K562 (cell line): ENCODE data around the gene ZNF441. TPM values are rescaled to one million over a fixed set of nuclear protein-coding genes. Genes with fewer than 3 reads are reported as not detected.

Experiments used
- ADNP ChIP-seq: fragments of 200-800 bp; sonication (Bioruptor generic); IDR thresholded peaks from 2 replicates; pipeline ENCODE4 v1.6.1; 2016; ENCODE audit warnings: missing genetic modification characterization, missing compliant biosample characterization
- ASH1L ChIP-seq: fragments of 450-650 bp; IDR thresholded peaks from 2 replicates; pipeline ENCODE4 v1.6.1; 2018; ENCODE audit warnings: borderline replicate concordance, mild to moderate bottlenecking, low read depth; ENCODE audit not compliant: partially characterized antibody
- CCAR2 ChIP-seq: fragments of 200-400 bp; formaldehyde crosslinking; IDR thresholded peaks from 2 replicates; pipeline ENCODE4 v1.6.1; 2017; ENCODE audit warnings: mild to moderate bottlenecking, low read depth, low read length
- DACH1 ChIP-seq: fragments of 450-650 bp; IDR thresholded peaks from 2 replicates; pipeline ENCODE4 v1.6.1; 2018; ENCODE audit not compliant: partially characterized antibody
- ETV6 ChIP-seq, 3 experiments: fragments of 150-350 bp in 1 of 3; sonication (generic) in 1 of 3; formaldehyde crosslinking in 1 of 3; IDR thresholded peaks; 2 replicates each; pipeline versions ENCODE4 v1.6.1 to v1.8.0; 2014 to 2022; ENCODE audit warnings: borderline replicate concordance in 2 of 3, low read depth in 2 of 3, antibody characterized with exemption in 1 of 3, low read length in 1 of 3, mild to moderate bottlenecking in 1 of 3, missing genetic modification reagents in 1 of 3
- JUND ChIP-seq, 2 experiments: IDR thresholded peaks; 2 replicates in 1 of 2; 3 replicates in 1 of 2; pipeline ENCODE4 v1.6.1; 2011; ENCODE audit warnings: borderline replicate concordance in 2 of 2, low read depth in 2 of 2, low read length in 2 of 2, improper control_type of control experiment in 1 of 2, missing biosample characterization in 1 of 2, missing genetic modification characterization in 1 of 2, missing genetic modification reagents in 1 of 2
- NFRKB ChIP-seq: fragments of 450-650 bp; IDR thresholded peaks from 2 replicates; pipeline ENCODE4 v1.6.1; 2016; ENCODE audit warnings: low read depth
- PTRF ChIP-seq: fragments of 450-650 bp; IDR thresholded peaks from 2 replicates; pipeline ENCODE4 v1.6.1; 2016; ENCODE audit warnings: mild to moderate bottlenecking, missing genetic modification characterization, missing compliant biosample characterization
- SAFB ChIP-seq: fragments of 200-400 bp; formaldehyde crosslinking; IDR thresholded peaks from 2 replicates; pipeline ENCODE4 v1.6.1; 2017; ENCODE audit warnings: low read depth, low read length, borderline replicate concordance
- SRF ChIP-seq, 2 experiments: fragments of 250-450, 450-650 bp in 1 of 2; sonication (Bioruptor Pico) in 1 of 2; sonication (generic) in 1 of 2; formaldehyde crosslinking; IDR thresholded peaks; 2 replicates each; pipeline versions ENCODE4 v1.5.0 to v1.5.1; 2020 to 2022; ENCODE audit warnings: mild to moderate bottlenecking in 1 of 2, missing genetic modification reagents in 1 of 2
- ZBTB1 ChIP-seq: sonication (generic); formaldehyde crosslinking; IDR thresholded peaks from 2 replicates; pipeline ENCODE4 v1.8.1; 2023; ENCODE audit warnings: missing genetic modification reagents, low read depth, mild to moderate bottlenecking, borderline replicate concordance
- ZNF134 ChIP-seq: fragments of 250-450 bp; sonication (Bioruptor Pico); conservative IDR thresholded peaks from 2 replicates; pipeline ENCODE4 v1.4.0; 2020
- ZNF384 ChIP-seq: IDR thresholded peaks from 2 replicates; pipeline ENCODE4 v1.6.1; 2012; ENCODE audit warnings: low read depth, low read length, improper control_type of control experiment
- ZNF766 ChIP-seq: fragments of 200-800 bp; sonication (Bioruptor generic); conservative IDR thresholded peaks from 2 replicates; pipeline ENCODE4 v1.6.1; 2016; ENCODE audit warnings: missing genetic modification characterization, missing compliant biosample characterization
- polyA plus RNA-seq, 8 experiments: library from polyadenylated mRNA; depleted of rRNA in 4 of 8; stranded (reverse) in 5 of 8; unstranded in 3 of 8; fragments of >200 nt; fragmentation: Nextera tagmentation in 2 of 8; fragmentation: Illumina TruSeq in 1 of 8; extraction: Ambion mirVana in 2 of 8; extraction: Trizol in 1 of 8; gene quantifications; 2 replicates each; pipeline versions ENCODE4 v1.2.1 to v1.2.3, GENCODE V29; 2011 to 2014; ENCODE audit warnings: inconsistent platforms in 1 of 8, missing spikeins in 1 of 8
- total RNA-seq, 7 experiments: library from RNA; depleted of rRNA in 6 of 7; stranded (reverse); fragments of >200 nt in 6 of 7; fragmentation: Illumina TruSeq in 2 of 7; extraction: Trizol in 2 of 7; gene quantifications; 2 replicates each; pipeline versions ENCODE4 v1.2.1 to v1.2.3, GENCODE V29; 2011 to 2021; ENCODE audit warnings: low replicate concordance in 1 of 7
- TF ChIP-seq, protein P1 (sequence below): fragments of 450-650 bp; formaldehyde crosslinking; IDR thresholded peaks from 2 replicates; pipeline ENCODE4 v1.4.0; 2022; ENCODE audit warnings: missing genetic modification characterization
- TF ChIP-seq, protein P2 (sequence below): fragments of 250-450 bp; sonication (Bioruptor Pico); IDR thresholded peaks from 2 replicates; pipeline ENCODE4 v1.8.0; 2022; ENCODE audit warnings: inconsistent platforms
- TF ChIP-seq, protein P3 (sequence below): IDR thresholded peaks from 3 replicates; pipeline ENCODE4 v1.6.1; 2011; ENCODE audit warnings: borderline replicate concordance, mild to moderate bottlenecking, moderate library complexity; ENCODE audit not compliant: insufficient read length; ENCODE audit errors: extremely low read depth
- TF ChIP-seq, protein P4 (sequence below): fragments of 250-450 bp; sonication (Bioruptor Pico); IDR thresholded peaks from 2 replicates; pipeline ENCODE4 v1.6.1; 2021; ENCODE audit warnings: mild to moderate bottlenecking
- TF ChIP-seq, protein P5 (sequence below), 2 experiments: fragments of 450-650 bp; conservative IDR thresholded peaks; 2 replicates each; pipeline ENCODE4 v1.6.1; 2017; ENCODE audit warnings: mild to moderate bottlenecking in 2 of 2, moderate library complexity in 2 of 2

ZNF441 gene
- total and polyA plus RNA-seq, 9 of the 15 experiments (the other 6 are each of a cell fraction or from before 2014, with no cell fraction given): 1.9 to 14.0 (median 7.8) TPM

DNA sequence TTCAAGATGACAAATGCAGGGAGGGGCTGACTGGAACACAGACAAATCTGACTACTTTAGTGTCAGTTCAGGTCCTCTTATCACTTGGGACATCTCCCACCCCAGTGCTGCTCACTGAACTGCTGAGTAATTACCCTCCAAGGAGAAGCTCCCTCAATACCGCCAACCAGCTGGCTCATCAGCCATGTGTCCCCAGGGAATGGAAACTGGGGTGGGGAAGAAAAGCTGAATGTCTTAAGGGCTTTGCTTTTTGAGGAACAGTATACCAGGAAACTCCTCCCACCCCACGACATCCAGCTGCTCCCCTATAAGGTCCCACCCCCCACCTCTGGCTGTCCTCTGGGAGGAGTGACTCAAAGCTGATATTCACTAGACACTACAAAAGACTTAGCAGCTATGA lies 30.1 kb upstream of the ZNF441 start (continued):
- TF ChIP-seq ZBTB1 (no peak), CCAR2 (no peak), SRF (CRISPR knock-in tag; IDR thresholded peaks at IDR 0.05) (0 out of 4 replicates have a peak, but pooled peaks of 1 of the 2 experiments have one; percentile 24), PTRF (no peak), JUND (IDR thresholded peaks at IDR 0.05; ENCODE audit: borderline replicate concordance, low read depth, low read length) (peak; percentile 62; the same call in 1 of the 2 replicates), JUND (tag; IDR thresholded peaks at IDR 0.05; ENCODE audit: borderline replicate concordance, low read depth, low read length) (peak; percentile 46; the same call in 1 of the 3 replicates), NFRKB (no peak), ETV6 (IDR thresholded peaks at IDR 0.05; ENCODE audit: borderline replicate concordance in 1 of 2, low read depth in 2 of 2, low read length in 1 of 2) (no peak), ETV6 (CRISPR knock-in tag; IDR thresholded peaks at IDR 0.05; ENCODE audit: borderline replicate concordance) (no peak), DACH1 (peak; percentile 71), ZNF384 (no peak), SAFB (no peak), ASH1L (no peak), ZNF766 (CRISPR knock-in tag) (no peak), ZNF134 (CRISPR knock-in tag) (no peak), ADNP (tag) (no peak)
- TF ChIP-seq, protein P1, sequence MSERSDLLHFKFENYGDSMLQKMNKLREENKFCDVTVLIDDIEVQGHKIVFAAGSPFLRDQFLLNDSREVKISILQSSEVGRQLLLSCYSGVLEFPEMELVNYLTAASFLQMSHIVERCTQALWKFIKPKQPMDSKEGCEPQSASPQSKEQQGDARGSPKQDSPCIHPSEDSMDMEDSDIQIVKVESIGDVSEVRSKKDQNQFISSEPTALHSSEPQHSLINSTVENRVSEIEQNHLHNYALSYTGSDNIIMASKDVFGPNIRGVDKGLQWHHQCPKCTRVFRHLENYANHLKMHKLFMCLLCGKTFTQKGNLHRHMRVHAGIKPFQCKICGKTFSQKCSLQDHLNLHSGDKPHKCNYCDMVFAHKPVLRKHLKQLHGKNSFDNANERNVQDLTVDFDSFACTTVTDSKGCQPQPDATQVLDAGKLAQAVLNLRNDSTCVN (CRISPR knock-in tag): no peak
- TF ChIP-seq, protein P2, sequence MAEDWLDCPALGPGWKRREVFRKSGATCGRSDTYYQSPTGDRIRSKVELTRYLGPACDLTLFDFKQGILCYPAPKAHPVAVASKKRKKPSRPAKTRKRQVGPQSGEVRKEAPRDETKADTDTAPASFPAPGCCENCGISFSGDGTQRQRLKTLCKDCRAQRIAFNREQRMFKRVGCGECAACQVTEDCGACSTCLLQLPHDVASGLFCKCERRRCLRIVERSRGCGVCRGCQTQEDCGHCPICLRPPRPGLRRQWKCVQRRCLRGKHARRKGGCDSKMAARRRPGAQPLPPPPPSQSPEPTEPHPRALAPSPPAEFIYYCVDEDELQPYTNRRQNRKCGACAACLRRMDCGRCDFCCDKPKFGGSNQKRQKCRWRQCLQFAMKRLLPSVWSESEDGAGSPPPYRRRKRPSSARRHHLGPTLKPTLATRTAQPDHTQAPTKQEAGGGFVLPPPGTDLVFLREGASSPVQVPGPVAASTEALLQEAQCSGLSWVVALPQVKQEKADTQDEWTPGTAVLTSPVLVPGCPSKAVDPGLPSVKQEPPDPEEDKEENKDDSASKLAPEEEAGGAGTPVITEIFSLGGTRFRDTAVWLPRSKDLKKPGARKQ (CRISPR knock-in tag): no peak
- TF ChIP-seq, protein P3, sequence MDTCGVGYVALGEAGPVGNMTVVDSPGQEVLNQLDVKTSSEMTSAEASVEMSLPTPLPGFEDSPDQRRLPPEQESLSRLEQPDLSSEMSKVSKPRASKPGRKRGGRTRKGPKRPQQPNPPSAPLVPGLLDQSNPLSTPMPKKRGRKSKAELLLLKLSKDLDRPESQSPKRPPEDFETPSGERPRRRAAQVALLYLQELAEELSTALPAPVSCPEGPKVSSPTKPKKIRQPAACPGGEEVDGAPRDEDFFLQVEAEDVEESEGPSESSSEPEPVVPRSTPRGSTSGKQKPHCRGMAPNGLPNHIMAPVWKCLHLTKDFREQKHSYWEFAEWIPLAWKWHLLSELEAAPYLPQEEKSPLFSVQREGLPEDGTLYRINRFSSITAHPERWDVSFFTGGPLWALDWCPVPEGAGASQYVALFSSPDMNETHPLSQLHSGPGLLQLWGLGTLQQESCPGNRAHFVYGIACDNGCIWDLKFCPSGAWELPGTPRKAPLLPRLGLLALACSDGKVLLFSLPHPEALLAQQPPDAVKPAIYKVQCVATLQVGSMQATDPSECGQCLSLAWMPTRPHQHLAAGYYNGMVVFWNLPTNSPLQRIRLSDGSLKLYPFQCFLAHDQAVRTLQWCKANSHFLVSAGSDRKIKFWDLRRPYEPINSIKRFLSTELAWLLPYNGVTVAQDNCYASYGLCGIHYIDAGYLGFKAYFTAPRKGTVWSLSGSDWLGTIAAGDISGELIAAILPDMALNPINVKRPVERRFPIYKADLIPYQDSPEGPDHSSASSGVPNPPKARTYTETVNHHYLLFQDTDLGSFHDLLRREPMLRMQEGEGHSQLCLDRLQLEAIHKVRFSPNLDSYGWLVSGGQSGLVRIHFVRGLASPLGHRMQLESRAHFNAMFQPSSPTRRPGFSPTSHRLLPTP: no peak
- TF ChIP-seq, protein P4, sequence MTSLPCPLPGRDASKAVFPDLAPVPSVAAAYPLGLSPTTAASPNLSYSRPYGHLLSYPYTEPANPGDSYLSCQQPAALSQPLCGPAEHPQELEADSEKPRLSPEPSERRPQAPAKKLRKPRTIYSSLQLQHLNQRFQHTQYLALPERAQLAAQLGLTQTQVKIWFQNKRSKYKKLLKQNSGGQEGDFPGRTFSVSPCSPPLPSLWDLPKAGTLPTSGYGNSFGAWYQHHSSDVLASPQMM: no peak
- TF ChIP-seq, protein P5, sequence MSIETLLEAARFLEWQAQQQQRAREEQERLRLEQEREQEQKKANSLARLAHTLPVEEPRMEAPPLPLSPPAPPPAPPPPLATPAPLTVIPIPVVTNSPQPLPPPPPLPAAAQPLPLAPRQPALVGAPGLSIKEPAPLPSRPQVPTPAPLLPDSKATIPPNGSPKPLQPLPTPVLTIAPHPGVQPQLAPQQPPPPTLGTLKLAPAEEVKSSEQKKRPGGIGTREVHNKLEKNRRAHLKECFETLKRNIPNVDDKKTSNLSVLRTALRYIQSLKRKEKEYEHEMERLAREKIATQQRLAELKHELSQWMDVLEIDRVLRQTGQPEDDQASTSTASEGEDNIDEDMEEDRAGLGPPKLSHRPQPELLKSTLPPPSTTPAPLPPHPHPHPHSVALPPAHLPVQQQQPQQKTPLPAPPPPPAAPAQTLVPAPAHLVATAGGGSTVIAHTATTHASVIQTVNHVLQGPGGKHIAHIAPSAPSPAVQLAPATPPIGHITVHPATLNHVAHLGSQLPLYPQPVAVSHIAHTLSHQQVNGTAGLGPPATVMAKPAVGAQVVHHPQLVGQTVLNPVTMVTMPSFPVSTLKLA (conservative IDR thresholded peaks at IDR 0.05): peak; percentile 38 to 74; a peak in 3 of 4 replicates
